GM19025 (cell line): ENCODE data around the gene CCDC187.

ENCODE experiments used
- ATAC-seq: cut with Tn5 transposase; IDR thresholded peaks from one replicate; pipeline ENCODE4 v1.9.1; 2021; ENCODE audit warnings: mild to moderate bottlenecking, low read depth, moderate library complexity; ENCODE audit not compliant: unreplicated experiment

CCDC187 gene

GRCh38 chr9:136300866-136301265 is 3.0 kb downstream of the CCDC187 start:
- ATAC-seq = no peak

DNA sequence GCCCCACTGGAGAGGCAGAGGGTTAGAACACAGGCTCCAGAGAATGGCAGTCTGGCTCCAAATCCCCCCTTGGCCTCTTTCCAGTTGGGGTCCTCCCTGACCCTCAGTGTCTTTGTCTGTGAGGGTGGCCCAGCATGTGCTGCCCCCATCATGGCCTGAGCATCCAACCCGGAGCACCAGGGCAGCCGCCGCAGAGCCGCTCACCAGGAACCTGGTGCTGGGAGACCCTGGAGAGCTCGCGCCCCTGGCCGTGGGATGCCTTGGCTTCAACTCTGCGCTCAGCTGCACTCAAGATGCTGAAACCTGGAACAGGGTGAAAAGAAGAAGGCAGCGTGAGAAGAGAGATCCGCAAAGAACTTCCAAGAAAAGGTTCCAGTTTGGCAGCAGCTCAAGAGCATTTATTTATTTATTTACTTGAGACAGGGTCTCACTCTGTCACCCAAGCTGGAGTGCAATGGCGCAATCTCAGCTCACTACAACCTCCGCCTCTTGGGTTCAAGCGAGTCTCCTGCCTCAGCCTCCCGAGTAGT is 3.8 kb downstream of the CCDC187 start:
- ATAC-seq = no peak

- no peak for ATAC-seq
Observed at GRCh38 chr9:136299541-136299940, 4.4 kb downstream of the CCDC187 start.

DNA sequence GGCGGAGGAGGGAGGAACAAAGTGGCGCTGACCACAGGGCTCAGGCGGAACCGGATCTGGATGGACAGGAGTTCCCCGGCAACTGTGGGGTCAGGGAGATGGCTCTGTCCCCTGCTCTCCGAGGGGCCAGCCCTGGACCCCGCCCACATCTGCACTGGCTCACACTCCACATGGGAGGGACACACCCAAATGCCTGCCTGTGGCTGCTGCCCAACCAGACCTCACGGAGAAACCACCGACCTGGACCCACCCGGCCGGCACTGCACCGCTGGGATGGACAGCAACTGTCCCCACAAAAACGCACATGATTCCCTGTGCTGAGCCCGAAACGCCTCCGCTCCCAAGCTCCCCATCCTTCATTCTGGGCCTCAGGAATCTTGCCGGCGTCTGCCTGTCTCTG is 4.8 kb downstream of the CCDC187 start:
- no peak for ATAC-seq

GRCh38 chr9:136297766-136298735 is 5.8 kb downstream of the CCDC187 start:
- ATAC-seq = no peak

DNA sequence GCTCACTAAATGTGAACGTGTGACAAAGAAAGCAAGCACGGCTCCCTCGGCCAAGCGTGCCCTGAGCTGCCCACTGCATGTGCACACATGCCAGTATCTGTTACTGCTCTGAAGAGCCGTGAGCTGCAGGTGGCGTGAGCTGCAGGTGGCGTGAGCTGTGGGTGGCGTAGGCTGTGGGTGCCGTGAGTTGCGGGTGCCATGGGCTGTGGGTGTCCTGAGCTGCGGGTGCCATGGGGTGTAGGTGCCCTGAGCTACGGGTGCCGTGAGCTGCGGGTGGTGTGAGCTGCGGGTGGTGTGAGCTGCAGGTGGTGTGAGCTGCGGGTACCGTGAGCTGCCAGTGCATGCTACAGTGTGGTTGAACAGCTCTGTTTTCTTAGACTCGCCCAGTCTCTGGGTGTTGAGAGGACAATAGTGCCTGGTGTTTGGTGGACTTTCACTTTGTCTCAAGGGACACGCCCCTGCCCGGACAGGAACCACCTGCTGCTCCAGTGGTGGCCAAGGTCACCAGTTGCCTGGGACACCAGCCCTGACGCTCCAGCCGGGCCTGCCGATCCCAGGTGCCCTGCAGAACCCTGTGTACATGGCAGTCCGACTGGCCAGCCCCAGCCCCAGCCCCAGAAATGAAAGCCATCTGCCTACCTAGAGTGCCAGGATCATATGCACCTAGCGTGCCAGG is 6.7 kb downstream of the CCDC187 start:
- ATAC-seq = no peak

DNA sequence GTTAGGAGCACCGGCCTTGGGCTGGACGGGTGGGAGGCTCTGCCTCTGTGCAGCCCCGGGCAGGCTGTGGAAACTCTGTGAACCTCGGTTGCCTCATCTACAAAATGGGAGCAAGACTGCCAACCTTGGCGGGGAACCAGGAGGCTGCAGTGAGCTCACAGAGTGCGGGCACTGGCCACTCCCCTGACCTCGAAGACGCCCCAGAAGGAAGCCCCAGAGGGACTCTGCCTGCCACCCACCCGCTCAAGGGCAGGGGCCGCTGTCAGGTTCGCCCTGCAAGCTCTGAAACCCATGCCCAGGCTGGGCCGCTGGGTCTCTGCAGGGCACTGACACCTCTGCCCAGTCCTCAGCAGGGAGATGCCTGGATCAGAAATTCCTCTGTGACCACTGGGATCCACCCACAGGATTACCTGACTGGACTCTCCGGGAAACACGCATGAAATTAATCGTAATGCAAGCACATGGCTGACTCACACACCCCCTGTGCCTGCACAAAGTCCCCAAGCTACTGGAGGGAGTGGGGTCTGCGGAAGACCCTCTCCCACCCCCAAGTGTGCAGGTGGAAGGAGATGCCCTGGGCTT is 7.4 kb downstream of the CCDC187 start:
- no peak for ATAC-seq

GRCh38 chr9:136295542-136296433 is 8.1 kb downstream of the CCDC187 start:
- ATAC-seq = no peak

DNA sequence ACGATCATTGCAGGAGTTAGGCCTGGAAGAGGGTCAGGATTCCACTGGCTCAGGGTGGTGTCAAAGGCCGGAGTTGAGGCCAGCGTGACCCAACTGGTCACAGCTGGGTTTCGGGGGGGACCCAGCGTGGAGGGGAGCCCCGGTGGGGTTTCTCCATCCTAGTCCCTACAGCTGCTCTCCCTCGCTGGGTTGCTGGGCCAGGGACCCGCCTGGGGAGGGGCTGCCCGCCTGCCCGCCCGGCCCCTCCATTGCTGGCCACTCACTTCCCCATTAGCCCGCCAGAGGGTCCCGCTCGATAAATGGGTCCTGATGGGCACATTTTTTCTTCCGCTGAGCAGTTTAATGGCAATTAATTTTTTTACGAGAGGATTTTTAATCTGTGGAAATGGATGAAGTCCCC is 8.8 kb downstream of the CCDC187 start:
- no peak for ATAC-seq

DNA sequence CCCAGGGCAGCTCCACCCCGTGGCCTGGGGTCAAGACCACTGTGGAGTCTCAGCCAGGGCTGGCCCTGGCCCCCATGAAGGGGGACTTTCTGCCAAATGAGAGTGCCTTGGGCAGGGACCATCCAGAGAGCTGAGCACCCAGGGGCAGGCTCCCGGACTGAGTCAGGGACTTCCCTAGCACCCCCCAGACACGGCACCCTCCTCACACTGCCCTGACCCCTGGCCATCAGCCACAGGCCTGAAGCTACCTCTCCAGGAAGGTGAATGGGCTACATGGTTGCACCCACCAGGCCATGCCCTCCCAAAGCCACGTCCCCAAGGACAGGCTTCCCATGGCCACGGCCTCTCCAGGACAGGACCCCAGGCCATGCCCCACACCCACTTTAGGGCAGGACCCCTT is 9.5 kb downstream of the CCDC187 start:
- no peak for ATAC-seq

GRCh38 chr9:136293476-136294077 is 10.3 kb downstream of the CCDC187 start:
- no peak for ATAC-seq

DNA sequence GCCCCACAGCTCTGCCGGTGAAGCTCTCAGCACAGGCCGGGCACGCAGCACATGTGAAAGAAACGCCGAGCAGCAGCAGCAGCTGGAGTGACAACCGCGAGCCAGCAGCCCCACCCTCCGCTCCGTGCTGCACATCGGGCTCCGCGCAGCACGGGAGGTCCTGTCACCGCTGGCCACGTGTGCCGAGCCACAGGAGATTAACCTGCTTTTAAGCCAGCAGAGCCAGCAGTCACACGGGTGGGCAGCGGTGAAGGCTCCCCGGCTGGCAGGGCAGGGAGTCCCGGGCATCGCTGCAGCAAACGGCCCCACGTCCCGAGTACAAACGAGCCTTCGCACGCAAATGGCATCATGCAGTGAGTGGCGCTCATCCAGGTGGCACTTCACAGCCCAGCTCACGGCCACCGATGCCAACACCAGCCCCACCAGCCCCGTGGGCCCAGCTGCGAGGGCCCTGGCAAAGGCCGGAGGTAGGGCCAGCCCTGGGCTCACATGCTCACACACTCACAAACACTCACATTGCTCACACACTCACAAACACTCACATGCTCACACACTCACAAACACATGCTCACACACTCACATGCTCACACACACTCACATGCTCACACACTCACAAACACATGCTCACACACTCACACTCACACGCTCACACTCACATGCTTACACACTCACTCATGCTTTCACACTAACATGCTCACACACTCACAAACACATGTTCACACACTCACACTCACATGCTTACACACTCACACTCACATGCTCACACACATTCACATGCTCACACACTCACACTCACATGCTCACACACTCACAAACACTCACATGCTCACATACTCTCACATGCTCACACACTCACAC is 11.1 kb downstream of the CCDC187 start:
- ATAC-seq = no peak

DNA sequence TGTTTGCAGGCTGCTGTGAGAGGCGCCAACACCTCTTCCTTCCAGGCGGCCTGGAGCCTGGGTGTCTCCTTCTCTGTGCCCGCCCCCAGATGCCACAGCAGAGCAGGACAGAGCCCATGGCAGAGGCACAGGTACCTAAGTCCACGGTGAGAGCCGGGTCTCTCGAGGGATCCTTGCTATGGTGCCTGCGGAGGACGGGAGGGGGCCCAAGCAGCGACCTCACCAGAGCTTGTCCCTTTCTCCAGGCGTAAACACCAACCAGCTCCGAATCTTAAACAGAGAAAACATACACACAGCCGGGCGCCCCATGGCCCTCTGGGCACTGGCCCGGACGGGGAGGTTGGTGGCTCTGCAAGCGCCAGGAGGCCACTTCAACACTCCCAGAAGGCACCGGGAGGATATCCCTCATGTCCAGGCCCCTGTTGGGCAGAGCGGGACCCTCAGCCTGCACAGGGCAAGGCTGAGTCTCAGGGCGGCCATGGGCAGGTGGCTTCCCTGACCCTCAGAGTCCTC is 11.8 kb downstream of the CCDC187 start:
- ATAC-seq = no peak

- ATAC-seq = no peak
Observed at GRCh38 chr9:136291306-136292025, 12.4 kb downstream of the CCDC187 start.

GRCh38 chr9:136290508-136291000 is 13.3 kb downstream of the CCDC187 start:
- no peak for ATAC-seq

GRCh38 chr9:136289651-136290507 is 14.0 kb downstream of the CCDC187 start:
- ATAC-seq = no peak
